ENCODE measurements around the gene TPK1.
"Not testable (repeated sequence)": the region's sequence is repeated elsewhere in the genome, so short reads cannot be mapped to it uniquely, and the experiment has no call there.

Gene TPK1

DNA sequence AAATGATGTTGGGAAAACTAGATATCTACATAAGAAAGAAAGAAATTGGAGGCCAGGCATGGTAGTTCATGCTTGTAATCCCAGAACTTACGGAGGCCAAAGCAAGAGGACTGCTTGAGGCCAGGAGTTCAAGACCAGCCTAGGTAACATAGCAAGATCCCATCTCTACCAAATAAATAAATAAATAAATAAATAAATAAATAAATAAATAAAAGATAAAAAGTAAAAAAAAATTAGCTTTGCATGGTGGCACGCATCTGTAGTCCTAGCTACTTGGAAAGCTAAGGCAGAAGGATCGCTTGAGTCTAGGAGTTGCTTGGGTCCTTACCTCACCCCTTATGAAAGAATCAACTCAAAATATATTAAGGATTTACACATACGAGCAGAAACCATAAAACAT is 238.9 kb downstream of the TPK1 start:
- DNase-seq = no peak

DNA sequence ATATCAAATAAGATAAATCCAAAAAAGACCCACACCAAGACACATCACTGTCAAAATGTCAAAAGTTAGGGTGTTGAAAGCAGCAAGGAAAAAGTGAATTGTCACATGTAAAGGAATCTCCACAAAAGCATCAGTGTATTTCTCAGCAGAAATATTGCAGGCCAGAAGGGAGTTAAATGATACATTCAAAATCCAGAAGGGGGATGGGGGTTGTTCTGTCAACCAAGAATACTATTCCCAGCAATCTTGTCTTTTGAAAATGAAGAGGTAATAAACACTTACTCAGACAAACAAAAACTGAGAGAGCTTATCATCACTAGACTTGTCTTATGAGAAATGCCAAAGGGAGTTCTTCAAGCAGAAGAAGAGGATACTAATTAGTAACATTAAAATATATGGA is 241.3 kb downstream of the TPK1 start:
- no peak for DNase-seq

DNA sequence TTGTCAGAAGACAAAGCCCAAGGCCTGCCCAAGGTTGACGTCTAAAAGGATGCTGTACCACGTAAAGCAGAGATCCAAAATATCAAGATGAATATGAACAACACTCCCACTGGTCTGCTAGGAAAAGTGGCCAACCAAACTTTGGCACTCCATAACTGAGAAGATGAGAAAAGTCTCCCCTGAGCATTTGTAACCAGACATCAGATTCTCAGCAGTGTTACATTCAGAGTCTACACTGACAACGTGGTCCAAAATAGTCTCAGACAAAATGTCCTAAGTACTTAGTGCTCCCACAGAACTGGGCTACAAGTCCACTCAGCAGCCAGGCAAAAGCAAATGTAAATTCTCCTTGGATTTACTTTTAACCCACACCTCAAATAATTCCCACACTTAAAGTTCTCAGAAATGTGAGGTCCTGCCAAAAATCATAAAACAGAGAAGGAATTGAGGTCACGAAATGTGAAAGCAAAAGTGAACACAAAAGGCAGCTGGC is 247.2 kb downstream of the TPK1 start:
- DNase-seq = no peak

DNA sequence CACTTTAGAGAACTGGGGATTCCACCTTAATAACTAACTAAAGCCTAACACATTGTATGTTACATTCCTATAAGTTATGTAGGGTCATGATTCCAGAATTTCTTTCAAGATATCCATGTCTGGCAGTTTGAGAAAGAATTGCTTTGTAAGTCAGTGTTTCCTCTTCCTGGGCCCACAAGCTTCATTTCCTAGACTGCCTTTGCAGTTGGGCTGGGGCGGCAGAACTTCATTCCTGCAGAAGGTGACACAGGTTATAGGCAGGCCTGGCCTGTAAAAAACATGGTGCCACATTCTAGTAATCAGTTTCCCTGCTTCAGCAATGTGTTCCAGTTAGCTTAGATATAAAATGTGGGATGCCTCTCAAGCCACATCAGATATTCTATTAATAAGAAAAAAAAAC is 248.2 kb downstream of the TPK1 start:
- no peak for DNase-seq

DNA sequence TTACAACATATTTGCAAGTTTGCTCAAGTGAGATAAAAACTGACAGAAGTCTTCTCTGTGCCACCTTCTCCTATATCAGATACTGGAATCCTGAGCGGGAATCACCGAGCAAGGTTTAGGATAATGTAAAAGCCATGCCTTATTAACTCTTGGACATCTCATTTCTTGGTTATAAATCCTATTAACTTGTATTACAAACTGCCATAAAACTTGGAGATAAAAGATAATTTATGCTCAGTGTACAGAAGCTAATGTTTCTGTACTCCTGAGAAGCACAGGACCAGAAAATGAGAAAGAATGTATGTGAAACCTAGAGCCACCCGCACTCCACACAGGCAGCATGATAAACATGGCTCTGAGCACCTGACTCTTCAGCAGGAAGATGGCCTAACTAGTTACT is 251.1 kb downstream of the TPK1 start:
- no peak for DNase-seq

DNA sequence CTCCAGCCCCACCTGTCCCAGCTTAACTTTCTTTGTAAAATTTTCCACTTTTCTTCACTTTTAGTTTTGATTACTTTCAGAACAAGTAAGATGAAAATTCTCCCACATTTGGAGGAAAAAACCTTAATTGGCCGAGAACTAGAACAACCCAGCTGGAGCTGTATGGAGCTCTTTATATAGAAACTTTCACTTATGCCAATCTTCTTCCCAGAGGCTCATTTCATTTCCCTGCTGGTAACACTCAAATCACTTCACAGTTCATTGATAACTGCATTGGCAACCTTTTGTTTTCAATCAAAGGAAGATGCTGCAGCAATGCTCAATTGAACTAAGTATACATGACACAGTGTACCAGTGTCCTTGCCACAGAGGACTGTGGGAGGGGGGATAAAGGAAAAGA is 256.2 kb downstream of the TPK1 start:
- peak; percentile 75 for DNase-seq

DNA sequence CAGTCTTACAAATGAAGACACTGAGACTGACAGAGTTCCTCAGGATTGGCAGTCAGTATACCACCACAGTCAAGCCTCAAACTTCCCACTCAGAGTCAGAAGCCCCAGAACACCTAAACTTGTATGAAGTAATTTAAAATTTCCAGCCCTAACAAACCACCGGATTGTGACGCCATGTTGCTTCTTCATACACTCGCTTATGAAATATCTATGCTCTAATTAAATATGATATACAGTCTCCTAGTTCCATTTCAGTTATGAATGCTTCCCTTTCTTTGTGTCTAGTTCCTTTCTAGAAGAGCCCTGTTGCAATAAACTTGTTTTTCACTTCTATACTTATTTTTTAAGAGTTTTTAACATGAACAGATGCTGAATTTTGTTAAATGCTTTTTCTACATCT is 260.4 kb downstream of the TPK1 start:
- DNase-seq = no peak

DNA sequence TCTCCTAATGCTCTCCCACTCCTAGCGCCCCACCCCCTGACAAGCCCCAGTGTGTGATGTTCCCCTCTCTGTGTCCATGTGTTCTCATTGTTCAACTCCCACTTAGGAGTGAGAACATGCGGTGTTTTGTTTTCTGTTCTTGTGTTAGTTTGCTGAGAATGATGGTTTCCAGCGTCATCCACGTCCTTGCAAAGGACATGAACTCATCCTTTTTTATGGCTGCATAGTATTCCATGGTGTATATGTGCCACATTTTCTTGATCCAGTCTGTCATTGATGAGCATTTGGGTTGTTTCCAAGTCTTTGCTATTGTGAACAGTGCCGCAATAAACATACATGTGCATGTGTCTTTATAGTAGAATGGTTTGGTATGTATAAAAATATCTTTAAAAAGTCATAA is 261.1 kb downstream of the TPK1 start:
- not testable (repeated sequence) for DNase-seq

DNA sequence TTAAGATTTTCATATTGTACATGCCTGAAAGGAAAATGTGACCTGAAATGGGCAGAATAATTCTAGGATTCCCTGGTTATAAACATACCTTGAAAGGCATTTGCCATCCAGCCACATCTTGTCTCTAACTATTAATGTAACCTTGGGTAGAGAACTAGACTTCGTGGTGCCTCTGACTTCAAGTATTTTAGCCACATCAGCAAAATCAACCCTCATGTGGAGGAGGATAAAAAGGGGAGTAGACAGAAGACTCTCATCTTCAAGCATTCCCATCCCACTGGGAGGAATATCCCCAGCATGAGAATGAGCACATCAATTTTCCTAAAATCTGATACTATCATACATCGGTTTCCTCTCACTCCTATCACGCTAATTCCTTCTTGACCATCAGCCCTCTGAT is 267.6 kb downstream of the TPK1 start:
- no peak for DNase-seq

DNA sequence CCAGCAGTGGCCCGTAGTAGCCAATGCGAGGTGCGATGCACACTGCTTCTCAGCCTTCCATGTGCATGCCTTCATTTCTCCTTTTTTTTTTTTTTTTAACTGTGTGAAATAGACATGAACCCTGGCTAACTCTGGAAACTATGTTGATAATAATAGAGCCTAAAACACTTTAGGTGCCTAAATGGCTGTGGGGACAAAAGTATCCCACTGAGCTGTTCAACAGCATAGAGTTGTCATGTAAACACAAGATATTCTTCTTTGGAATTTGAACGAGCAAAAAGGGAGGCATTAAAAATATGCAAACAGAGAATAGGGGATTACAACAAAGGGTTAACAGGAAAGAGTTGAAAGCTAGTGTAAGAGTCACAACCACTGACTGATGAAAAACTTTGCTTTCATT is 270.3 kb downstream of the TPK1 start:
- DNase-seq = no peak

DNA sequence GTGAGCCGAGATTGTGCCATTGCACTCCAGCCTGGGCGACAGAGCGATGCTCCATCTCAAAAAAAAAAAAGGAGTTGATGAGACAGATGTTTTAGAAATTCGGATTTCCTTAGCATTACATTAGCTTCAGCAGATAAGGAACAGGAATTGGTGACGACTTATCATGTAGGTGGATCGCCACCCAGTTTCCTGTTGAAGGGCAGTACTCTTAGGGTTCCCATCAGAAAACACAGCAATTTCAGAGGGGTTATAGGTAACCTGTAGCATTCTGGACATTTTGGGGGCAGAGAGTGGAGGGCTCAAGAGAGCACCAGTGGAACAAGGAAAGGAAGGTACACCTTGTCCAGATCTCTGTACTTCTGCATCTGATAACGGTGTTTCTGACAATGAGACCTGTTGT is 286.0 kb downstream of the TPK1 start:
- no peak for DNase-seq

DNA sequence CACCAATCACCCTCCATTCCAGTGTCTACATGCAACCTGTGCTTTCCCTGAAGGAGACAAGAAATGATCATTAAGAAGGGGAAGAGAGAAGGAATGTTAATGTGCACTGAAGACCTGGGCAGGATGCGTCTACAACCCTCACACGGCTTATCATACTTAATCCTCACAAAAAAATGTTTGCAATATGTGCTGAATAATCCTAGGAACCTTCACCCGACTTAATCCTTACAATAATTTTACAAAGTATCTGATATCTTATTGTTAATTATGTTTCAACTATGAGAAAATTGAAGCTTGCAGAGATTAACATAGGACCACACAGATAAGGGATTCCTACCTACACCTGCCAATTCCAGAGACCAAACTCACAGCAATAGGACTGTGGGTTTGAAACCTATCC is 287.3 kb downstream of the TPK1 start:
- no peak for DNase-seq

DNA sequence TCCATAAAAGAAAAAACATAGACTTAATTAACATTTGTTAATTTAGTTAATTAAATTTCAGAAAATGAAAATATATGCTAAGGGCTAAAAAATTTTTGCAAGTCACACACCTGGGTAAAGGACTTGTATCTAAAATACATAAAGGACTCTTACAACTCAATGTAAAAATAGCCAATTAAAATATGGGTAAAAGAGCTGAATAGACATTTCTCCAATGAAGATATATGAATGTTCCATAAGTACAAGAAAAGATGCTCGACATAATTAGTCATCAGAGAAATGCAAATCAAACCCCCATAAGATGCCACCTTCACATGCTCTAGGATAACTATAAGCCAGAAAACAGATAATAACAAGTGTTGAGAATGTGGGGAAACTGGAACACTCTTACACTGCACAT is 288.0 kb downstream of the TPK1 start:
- DNase-seq = no peak

DNA sequence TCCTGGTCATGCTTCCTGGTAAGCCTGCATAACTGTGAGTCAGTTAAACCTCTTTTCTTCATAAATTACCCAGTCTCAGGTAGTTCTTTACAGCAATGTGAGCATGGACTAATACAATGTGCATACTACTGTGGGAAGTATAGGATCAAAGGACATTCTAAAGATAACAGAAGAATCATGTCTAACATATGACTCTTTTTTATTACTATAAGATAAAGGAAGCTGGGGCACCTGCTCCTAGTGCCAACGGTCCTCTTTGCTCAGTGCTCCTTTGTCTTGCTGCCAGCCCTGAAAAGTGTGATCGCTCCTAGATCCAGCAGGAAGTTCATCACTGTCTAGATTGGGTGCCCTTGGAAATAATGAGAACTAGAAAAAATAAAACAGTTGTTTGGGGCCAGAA is 289.1 kb downstream of the TPK1 start:
- no peak for DNase-seq

DNA sequence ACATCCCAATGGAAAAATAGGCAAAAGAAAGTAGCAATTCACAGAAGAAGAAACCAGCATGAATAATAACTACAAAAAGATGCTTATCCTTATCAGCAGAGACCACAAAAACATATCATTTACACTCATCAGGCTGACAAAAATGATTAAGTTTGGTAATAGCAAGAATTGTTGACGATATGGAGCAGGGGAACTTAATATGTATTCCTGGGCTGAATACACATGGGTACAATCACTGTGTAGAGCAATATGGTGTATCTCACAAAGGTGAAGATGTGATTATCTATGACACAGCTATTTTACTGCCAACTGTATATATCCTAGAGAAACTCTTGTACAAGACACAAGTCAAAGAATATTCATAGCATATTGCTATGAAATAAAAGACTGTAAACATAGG is 290.5 kb downstream of the TPK1 start:
- no peak for DNase-seq

DNA sequence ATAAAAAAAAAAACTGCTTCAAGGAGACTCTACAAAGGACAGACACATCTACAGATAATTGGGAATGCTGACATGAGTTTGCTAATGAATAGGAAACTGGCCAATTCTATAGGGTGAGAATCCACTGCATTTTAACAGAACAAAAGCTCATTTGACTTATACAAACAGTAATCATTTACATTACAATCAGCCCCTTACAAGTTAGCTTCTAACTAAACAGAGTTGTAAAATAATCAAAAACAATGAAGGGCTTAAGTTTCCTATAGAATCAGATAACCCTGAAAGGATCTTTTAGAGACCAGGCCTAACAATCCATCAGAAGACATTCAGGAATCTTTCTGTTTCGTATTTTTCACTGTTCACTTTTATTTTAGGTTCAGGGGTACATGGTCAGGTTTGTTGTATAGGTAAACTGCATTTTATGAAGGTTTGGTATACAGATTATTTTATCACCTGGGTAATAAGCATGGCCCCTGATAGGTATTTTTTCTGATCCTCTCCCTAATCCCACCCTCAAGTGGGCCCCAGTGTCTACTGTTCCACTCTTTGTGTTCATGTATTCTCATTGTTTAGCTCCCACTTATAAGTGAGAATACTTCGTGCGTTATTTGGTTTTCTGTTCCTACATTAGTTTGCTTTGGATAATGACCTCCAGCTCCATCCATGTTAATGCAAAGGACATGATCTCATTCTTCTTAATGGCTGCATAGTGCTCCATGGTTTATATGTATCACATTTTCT is 301.0 kb downstream of the TPK1 start:
- DNase-seq = no peak

DNA sequence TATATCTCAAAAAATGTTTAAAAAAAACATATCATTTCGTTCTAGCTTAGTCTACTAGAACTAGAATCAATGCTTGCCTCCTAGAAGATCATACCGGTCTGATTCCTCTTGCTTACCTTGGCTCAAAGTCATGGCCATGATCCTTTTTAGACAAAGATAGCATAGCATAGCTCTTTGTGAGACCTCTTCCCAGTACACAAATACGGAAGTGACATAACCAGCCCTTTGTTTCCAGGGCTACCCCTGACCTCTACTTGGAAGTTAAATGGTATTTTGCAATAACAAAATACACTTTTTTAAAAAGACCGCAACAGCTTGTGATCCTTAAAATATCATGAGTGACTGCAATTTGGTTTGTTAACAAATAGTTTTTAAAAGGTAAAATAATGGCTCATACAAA is 301.7 kb downstream of the TPK1 start:
- no peak for DNase-seq

DNA sequence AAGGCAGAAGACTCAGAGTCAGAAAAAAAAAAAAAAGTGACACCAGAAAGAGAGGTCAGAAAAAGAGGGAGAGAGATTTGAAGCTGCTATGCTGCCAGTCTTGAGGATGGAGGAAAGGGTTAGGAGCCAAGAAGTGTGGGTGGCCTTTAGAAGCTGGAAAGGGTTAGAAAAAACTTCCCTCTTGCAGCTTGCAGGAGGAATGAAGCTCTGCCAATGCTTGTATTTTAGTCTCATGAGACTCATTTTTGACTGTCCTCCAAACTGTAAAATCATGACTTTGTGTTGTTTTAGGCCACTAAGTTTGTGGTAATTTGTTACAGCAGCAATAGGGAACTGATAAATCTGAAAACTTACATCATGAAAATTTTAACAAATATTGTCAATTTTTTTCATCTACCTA is 304.7 kb downstream of the TPK1 start:
- DNase-seq = no peak

DNA sequence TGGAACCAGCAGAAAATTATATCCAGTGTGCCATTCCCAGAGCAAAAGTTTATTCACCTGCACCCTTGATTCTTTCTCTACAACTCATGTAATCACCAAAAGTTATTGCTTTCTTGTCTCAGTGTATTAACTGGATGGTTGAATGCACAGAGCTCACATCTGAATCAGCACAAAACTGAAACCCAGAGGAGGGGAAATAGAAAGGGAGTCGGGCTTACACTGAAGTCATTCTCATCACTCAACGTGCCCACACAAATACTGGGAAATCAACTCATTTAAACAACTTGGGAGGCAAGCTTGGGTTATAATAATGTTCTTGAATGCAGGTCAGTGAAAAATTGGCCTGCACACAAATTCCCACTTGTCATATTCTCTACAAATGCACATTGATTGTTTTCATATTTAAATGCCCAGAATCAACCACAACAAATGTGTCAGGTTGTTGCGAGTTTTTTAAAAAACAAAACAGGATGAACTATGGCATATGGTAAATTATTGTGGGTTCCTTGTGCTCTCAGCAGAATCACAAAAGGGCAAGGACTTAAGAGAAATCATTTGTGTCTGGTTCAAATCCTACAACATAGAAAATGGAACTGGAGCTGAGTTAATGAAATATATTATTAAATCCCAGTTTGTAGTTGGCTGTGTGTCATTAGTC is 306.5 kb downstream of the TPK1 start:
- DNase-seq = no peak

DNA sequence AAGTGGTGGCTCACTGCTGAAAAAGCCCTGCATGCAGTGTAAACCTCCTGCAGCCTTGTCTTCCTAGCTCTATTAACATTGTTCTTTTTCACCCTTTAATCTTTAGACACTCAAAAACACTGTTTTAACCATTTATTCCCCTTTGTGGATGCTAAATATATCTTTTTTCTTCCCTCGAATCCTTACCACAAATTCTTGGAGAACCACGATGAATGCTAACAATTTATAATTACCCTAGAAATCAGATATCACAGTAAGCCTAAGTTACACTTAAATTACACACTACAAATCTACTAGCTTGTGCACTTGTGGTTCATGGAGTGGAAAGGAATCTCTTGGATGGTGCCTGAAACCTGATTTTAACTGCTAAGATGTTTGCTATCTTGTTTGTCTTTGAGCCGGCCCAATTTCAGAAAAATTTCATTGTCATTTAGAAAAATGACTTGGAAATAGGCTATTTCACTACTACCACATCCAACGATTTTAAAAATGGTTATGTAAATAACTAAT is 307.3 kb downstream of the TPK1 start:
- no peak for DNase-seq

DNA sequence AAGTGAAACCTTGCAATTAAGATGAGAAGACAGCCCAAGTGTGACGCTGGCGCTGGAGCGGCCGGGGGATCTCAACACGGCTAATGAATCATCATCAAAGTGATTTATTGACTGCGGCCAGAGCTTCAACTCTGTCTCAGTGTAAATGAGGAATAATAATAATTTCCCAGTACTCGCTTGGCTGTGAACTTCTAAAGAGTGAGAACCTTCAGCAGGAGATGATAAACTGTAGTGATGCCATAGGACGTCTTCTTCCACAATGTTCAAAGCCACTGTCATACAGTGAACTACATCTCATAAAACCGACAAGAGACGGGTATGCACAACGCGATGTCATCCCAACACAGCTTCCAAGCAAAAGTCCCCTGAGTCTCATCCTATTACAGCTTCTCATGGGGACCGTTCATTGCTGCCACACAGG is 308.8 kb downstream of the TPK1 start:
- no peak for DNase-seq

DNA sequence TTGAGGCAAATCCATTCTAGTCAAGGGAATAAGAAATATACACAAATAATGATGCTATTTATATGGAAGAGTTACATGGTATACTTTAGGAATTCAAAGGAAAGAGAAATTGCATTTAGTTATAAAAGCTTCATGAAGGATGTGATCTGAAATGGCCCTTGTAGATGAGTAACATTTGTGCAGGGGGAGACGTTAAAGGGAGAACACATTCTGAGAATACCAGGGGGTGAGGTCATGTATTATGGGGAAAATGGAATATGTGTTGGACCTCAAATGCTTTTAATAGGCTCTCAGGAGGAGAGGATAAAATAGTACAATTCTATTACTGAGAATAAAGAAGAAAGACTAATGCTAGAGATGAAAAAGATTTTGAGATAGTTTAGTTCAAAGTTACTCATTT is 309.9 kb downstream of the TPK1 start:
- no peak for DNase-seq

DNA sequence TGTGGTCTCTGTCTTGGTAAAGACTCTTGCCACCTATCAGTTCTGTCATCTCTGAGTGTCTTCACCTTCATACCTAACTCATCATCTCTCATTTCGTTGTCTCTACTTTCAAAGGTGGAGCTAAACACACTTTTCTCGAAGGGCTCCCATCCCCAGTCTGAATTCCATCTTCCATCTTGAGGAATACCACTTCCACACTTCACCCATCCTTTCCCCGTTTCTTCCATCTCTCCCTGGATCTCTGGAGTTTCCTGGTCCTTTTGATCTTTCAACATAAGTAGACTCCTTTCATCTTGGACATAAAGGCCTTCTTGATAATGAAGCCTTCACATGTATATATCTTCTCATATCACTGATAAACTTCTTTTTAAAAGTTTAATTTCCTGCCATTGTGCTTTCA is 311.6 kb downstream of the TPK1 start:
- no peak for DNase-seq

DNA sequence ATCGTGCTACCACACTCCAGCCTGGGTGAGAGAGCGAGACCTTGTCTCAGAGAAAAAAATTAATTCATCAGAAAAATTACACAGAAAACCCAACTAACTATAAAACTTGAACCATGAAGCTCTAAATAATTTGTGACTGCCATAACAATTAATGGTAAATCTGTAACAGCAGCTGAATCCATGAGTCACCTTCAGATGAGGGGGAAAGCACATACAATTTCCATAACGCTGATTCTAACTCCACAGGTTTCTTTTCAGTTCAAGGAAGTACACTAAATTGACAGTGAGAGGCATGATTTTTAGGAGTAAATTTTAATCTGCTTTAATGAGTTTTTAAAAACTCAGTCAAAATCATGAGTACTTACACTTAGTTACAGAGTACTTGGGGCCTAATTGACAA is 312.2 kb downstream of the TPK1 start:
- no peak for DNase-seq

DNA sequence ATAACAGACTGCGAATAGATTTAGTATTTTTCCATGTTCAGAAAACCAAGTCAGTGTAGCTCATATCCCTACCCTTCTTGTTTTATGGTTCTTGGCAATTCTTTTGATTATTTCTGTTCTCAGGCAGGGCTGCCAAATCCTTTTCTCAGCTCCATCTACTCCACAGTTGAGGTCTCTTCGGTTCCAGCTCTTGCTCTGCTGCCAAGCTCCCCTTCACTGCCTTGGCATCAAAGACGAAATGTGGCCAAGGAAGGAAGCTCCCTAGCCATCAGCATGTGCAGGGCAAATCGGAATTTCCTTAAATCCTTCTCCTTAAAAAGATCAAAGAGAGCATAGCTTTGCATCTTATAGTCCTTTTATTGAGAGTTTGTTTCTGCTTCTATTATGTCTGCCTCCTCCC is 315.9 kb downstream of the TPK1 start:
- DNase-seq = no peak

Data from eye (tissue), 1 donor.